ENCODE data around the gene PPIH. TPM values are rescaled to one million over a fixed set of nuclear protein-coding genes. Genes with fewer than 3 reads are reported as not detected.
"Not testable (repeated sequence)": the region's sequence is repeated elsewhere in the genome, so short reads cannot be mapped to it uniquely, and the experiment has no call there.

The PPIH gene
- total RNA-seq, 2 donors from 2014 or later: 31.1 to 39.2 TPM

DNA sequence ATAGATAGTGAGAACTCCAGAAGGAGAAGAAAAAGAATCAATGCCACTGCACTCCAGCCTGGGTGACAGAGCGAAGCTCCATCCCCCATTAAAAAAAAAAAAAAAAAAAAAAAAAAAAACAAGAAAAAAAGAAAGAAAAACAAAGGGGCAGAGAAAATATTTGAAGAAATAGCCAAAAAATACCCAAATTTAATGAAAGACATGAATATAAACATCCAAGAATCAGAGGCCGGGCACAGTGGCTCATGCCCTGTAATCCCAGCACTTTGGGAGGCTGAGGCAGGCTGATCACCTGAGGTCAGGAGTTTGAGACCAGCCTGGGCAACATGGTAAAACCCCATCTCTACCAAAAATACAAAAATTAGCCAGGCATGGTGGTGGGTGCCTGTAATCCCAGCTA is 64.2 kb downstream of the PPIH start:
- not testable (repeated sequence) for H3K27ac Mint-ChIP-seq; H3K27me3 Mint-ChIP-seq; H3K4me1 Mint-ChIP-seq; ATAC-seq; H3K36me3 Mint-ChIP-seq (ENCODE audit: low read depth); H3K4me3 Mint-ChIP-seq; H3K9me3 ChIP-seq (ENCODE audit: control insufficient read depth, low read length, poor library complexity, severe bottlenecking); DNase-seq

DNA sequence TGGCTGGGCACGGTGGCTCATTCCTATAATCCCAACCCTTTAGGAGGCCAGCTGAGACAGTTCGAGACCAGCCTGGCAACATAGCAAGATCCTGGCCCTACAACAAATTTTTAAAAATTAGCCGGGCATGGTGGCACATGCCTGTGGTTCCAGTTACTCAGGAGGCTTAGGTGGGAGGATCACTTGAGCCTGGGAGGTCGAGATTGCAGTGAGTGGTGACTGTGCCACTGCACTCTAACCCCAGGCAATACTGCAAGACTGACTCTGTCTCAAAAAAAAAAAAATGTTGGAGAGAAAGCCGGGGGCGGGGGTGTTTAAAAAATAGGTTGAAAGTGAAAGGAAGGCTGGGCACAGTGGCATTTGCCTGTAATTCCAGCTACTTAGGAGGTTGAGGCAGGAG is 65.3 kb downstream of the PPIH start:
- Mint-ChIP-seq H3K27ac (no peak overlapping the region), H3K36me3 (ENCODE audit: low read depth) (peaks cover 2% of the 10 kb centered on the region), H3K4me1 (no peaks in the 10 kb centered on the region), H3K4me3 (no peak overlapping the region), H3K27me3 (no peaks in the 10 kb centered on the region)
- H3K9me3 ChIP-seq (ENCODE audit: control insufficient read depth, low read length, poor library complexity, severe bottlenecking): no peaks in the 10 kb centered on the region
- DNase-seq (no peak), ATAC-seq (no peak)

DNA sequence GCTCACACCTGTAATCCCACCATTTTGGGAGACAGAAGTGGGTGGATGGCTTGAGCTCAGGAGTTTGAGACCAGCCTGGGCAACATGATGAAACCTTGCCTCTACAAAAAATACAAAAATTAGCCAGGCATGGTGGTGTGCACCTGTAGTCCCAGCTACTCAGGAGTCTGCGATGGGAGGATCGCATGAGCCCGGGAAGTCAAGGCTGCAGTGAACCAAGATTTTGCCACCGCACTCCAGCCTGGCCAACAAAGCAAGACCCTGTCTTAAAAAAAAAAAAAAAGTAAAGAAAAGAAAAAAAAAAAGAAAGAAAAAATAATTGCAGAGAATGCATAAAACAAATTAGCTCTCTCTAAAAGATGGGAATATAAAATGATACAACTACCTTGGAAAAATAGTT is 67.6 kb downstream of the PPIH start:
- not testable (repeated sequence) for H3K4me1 Mint-ChIP-seq; H3K27ac Mint-ChIP-seq; H3K4me3 Mint-ChIP-seq; DNase-seq; ATAC-seq; H3K9me3 ChIP-seq (ENCODE audit: control insufficient read depth, low read length, poor library complexity, severe bottlenecking); H3K27me3 Mint-ChIP-seq; H3K36me3 Mint-ChIP-seq (ENCODE audit: low read depth)

Other genes with a start within 250 kb of the PPIH start
- 1 to 10 TPM in 1 of 2 donors, under 1 TPM in 1; 0.68 to 1.6 TPM for gene ZMYND12, start 202.4 kb upstream of the PPIH start, total RNA-seq
- gene PPCS, start 201.9 kb upstream of the PPIH start, total RNA-seq: 10 to 100 TPM; 42.9 to 45.3 TPM
- 1 to 10 TPM; 2.9 to 3.9 TPM for gene CCDC30, start 195.1 kb upstream of the PPIH start, total RNA-seq
- 100 to 1,000 TPM; 340 to 372 TPM for gene YBX1, start 24.0 kb downstream of the PPIH start, total RNA-seq
- gene CLDN19, start 81.8 kb downstream of the PPIH start, total RNA-seq: not detected
- 10 to 100 TPM; 22.5 to 26.7 TPM for gene P3H1, start 108.6 kb downstream of the PPIH start, total RNA-seq
- 10 to 100 TPM; 14.8 to 15.5 TPM for gene C1orf50, start 108.8 kb downstream of the PPIH start, total RNA-seq
- under 1 TPM; 0.42 to 0.47 TPM for gene TMEM269, start 126.6 kb downstream of the PPIH start, total RNA-seq
- 1 to 10 TPM; 6.4 to 8.9 TPM for gene ERMAP, start 158.7 kb downstream of the PPIH start, total RNA-seq
- 10 to 100 TPM; 16.9 to 18.8 TPM for gene SVBP, start 159.0 kb downstream of the PPIH start, total RNA-seq
- gene ZNF691, start 188.2 kb downstream of the PPIH start, total RNA-seq: 1 to 10 TPM; 2.6 to 2.8 TPM

All from T-helper 17 cell (primary cell).